Ovary (tissue), 3 donors: Measurements from ENCODE around the gene KIF9.
"Not testable (repeated sequence)": the region's sequence is repeated elsewhere in the genome, so short reads cannot be mapped to it uniquely, and the experiment has no call there.

Experiments used
- CTCF ChIP-seq, 3 donors: fragments of 450-650 bp in 2 of 3; fragments of 200-600 bp in 1 of 3; IDR thresholded peaks; one replicate each; pipeline versions ENCODE4 v1.5.1 to v1.8.0; 2016 to 2022; ENCODE audit warnings: antibody characterized with exemption in 3 of 3, mild to moderate bottlenecking in 1 of 3
- POLR2A ChIP-seq: fragments of 450-650 bp; IDR thresholded peaks from one replicate; pipeline ENCODE4 v1.6.1; 2017; ENCODE audit warnings: antibody characterized with exemption, mild to moderate bottlenecking, moderate library complexity
- donor health status: DM: no; HTN: no; CAD: no.

GRCh38 chr3:47309231-47309630, 26.6 kb upstream of the KIF9 start:
- not testable (repeated sequence) for TF ChIP-seq CTCF (IDR thresholded peaks at IDR 0.05); POLR2A
